AML-193 (cell line): ENCODE results near the gene PCDH11X.
"Not testable (repeated sequence)": the region's sequence is repeated elsewhere in the genome, so short reads cannot be mapped to it uniquely, and the experiment has no call there.

Experiments used
- DNase-seq, 2 experiments: peaks; one replicate each; lab custom pipeline; 2025; lab: John Stamatoyannopoulos, UW

The PCDH11X gene, protein sequence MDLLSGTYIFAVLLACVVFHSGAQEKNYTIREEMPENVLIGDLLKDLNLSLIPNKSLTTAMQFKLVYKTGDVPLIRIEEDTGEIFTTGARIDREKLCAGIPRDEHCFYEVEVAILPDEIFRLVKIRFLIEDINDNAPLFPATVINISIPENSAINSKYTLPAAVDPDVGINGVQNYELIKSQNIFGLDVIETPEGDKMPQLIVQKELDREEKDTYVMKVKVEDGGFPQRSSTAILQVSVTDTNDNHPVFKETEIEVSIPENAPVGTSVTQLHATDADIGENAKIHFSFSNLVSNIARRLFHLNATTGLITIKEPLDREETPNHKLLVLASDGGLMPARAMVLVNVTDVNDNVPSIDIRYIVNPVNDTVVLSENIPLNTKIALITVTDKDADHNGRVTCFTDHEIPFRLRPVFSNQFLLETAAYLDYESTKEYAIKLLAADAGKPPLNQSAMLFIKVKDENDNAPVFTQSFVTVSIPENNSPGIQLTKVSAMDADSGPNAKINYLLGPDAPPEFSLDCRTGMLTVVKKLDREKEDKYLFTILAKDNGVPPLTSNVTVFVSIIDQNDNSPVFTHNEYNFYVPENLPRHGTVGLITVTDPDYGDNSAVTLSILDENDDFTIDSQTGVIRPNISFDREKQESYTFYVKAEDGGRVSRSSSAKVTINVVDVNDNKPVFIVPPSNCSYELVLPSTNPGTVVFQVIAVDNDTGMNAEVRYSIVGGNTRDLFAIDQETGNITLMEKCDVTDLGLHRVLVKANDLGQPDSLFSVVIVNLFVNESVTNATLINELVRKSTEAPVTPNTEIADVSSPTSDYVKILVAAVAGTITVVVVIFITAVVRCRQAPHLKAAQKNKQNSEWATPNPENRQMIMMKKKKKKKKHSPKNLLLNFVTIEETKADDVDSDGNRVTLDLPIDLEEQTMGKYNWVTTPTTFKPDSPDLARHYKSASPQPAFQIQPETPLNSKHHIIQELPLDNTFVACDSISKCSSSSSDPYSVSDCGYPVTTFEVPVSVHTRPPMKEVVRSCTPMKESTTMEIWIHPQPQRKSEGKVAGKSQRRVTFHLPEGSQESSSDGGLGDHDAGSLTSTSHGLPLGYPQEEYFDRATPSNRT (N-terminal part only)

DNA sequence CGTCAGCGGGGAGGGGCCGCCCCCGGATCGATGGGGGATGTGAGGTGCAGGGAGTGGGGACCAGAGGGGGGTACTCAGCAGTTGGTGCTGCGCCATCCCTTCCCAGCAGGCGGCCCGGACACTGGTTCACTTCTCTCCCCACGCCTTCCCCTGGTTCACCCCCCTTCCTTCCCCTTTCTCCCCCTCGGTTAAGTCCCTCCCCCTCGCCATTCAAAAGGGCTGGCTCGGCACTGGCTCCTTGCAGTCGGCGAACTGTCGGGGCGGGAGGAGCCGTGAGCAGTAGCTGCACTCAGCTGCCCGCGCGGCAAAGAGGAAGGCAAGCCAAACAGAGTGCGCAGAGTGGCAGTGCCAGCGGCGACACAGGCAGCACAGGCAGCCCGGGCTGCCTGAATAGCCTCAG lies at the start of gene PCDH11X:
PCDH11X (plus strand) TSS at position 241 of the 400 bp plus-strand sequence. CDS start 56,130 bp downstream, outside the sequence.
- DNase-seq = not testable (repeated sequence)

DNA sequence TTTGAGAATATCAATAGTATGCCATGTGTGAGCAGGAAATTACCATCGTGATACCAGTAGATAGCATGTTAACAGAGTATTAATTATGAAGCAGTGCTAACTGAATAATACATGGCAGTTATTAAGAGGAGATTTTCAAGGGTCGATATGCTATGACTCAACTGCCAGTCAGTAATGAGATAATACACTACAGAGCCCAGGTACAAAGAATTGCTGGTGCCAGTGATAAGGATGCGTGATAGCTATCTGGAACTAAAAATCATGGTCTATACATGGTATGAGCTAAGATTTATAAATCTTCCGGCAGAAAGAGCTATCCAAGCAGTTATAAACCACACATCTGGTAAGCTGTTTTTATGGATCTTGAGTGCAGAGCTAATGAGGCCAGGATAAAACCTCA lies 31.7 kb upstream of the PCDH11X start:
- DNase-seq = not testable (repeated sequence)

DNA sequence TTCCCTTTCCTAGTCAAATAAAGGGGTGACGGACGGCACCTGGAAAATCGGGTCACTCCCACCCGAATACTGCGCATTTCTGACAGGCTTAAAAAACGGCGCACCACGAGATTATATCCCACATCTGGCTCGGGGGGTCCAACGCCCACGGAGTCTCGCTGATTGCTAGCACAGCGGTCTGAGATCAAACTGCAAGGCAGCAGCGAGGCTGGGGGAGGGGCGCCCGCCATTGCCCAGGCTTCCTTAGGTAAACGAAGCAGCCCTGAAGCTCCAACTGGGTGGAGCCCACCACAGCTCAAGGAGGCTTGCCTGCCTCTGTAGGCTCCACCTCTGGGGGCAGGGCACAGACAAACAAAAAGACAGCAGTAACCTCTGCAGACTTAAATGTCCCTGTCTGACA lies 26.2 kb upstream of the PCDH11X start:
- not testable (repeated sequence) for DNase-seq

DNA sequence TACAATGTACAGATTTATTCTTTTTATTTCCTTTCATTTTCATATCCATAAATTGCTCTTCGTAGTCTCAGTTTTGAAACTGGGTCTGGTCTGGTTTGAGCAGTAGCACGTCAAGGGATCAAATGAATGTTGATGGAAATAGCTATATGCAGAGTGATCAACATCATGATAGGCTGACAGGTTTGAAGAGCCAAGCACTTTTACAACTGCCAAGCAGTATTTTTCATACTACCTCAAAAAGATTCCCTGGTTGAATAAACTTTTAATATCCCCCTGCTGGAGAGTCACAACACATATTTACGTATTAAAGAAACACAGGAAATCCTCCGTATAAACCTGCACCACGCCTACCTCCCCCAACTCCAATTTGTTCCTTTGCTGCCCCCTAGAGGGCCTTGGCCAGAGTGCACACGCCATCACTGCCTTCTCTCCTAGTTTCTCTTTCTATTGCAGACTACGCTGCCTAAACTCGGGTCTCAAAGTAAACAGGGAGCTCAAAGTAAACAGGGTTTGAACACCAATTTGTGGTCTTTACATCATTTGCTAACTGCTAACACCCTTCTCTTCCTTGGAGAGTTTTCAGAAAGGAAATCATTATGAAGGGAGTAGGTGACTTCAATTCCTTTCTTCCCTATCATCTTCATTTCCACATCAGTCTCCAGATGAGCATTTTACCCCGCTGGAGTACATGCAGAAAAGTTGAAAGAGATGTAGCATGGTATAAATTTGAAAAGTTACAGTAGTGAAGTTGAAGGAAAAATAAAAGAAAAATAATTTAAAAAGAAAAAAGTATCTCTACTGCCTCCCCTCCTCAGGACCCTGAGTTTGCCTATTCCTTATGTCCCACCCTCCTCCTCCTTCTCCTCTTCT lies 8.3 kb upstream of the PCDH11X start:
- DNase-seq = not testable (repeated sequence)

DNA sequence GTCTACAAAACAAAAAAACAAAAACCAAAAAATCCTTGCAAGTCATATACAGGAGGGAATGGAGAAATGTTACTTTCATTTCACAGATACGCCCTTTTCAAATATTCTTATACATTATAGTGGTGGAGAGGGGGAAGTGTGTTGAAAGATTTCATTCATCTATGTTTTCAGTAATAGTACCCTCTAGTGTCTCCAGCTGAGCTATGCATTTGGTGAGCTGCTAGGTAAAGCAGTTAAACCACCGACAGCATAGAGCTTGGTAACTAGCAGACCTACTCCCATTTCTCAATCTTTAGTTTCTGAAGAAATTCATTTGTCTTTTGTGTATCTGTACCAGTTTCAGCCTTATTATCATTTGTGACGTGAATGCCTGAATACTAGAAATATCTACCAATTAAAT lies 5.2 kb upstream of the PCDH11X start:
- DNase-seq = not testable (repeated sequence)

DNA sequence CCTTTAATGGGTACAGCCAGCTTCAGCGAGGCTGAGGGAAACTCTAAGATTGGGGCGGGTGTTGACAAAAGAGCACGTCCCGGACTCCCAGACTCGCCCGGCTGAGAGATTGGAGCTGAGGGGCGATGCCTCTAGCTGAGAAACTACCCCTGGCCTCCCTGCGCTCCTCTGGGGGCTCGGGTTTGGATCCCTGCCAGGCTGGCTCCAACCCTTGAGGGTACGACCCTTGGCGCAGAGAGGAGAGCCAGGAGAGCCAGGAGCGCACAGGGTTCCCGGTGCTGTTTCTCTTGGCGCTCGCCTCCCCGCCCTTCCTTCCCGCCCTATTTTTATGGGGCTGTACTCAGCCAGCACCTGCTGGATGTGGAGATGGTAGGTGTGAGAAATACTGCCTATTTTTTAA lies 833 bp downstream of the PCDH11X start:
- DNase-seq = not testable (repeated sequence)

DNA sequence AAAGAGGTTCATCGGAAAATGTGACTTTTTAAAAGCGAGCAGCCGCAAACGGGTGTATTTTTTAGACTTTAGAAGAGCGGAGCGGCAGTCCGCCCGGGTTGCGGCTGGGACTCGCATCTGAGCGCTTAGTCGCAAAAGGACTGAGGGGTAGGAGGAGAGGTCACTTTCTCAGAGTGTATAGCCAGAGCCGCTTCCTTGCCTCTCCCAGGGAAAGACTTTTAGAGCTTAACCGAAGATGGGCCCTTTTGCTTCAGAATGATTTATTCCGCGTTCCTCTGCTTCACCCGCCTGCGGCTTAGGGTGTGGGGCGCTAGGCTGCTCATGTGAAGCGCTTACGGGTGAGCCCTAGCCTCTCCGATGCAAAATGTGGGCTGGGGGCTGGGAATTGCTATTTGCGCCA lies 1.5 kb downstream of the PCDH11X start:
- not testable (repeated sequence) for DNase-seq

DNA sequence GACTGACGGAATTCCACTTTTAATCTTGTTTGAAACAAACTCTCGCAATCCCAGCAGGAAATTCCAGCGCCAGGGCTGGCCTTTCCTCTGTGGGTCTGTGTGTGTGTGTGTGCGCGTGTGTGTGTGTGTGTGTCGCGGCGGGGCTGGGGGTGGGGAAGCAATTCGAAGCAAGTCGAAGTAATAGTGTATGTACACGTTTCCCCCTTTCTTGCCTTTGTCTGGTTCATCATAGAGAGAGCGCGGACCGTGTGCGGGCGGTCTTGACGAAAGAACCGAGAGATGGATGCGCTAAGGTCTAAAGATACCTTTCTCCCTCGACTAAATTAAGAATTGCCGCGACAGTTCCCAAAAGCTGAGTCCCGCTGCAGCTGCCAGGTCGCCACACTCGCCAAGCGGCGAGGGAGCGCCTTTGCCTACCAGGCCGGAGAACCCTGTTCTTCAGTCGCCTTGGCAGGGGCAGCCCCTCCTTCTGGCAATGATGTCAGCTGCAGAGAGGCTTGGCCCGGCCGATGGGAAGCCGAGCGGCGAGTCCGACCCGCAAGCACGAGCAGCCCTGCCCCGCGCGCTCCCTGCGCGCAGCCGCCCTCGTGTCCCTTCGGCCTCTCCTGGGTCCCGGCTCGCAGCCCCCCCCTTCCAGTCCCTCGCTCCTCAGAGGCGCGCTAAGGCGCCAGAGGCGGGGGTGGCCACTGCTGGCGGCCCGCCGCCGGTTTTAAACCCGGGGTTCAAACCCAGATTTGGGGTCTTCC lies 2.6 kb downstream of the PCDH11X start:
- DNase-seq = not testable (repeated sequence)

DNA sequence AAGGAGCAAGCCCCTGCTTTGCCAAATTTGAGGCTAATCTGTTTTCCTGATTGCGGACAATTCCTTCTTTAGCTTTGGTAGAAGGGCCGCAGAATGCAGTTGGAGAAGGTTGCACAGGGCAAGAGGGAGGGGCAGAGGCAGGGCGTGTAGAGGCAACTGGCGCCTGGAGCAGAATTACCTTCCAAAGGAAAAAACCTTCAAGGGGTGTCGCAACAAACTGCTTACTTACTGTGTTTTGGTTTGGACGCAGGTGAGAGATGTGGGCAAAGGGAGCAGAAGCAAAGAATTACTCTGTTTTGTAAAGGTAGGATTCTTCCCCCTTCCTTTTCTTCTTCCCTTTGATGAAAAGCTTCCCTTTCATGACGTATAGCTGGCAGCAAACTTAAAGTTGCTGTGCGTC lies 3.6 kb downstream of the PCDH11X start:
- not testable (repeated sequence) for DNase-seq

DNA sequence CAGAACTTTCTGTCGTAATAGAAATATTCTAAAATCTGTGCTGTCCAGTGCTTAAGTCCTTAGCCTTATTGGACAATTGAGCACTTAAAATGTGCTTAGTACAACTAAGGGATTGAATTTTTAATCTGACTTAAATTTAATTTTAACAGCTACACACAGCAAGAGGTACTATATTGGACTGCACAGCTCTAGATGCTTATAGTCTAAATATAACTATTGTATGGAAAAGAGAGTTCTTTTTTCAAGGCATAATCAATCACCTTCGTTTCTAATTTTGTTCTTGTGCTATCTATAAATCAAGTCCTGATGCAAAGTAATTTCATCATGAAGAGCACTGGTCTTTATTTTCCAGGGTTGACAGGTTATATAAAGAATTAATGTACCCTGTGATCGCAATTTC lies 38.4 kb downstream of the PCDH11X start:
- DNase-seq = not testable (repeated sequence)

DNA sequence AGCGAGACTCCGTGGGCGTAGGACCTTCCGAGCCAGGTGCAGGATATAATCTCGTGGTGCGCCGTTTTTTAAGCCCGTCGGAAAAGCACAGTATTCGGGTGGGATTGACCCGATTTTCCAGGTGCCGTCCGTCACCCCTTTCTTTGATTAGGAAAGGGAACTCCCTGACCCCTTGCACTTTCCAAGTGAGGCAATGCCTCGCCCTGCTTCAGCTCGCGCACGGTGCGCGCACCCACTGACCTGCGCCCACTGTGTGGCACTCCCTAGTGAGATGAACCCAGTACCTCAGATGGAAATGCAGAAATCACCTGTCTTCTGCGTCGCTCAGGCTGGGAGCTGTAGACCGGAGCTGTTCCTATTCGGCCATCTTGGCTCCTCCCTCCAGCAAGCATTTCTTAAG lies 46.1 kb downstream of the PCDH11X start:
- DNase-seq = not testable (repeated sequence)
